DOHH2 (cell line): Measurements from ENCODE around the gene HERC4.
A peak's percentile ranks its signal among the peaks of the same experiment; 100 is the strongest.

Source experiments
- H3F3A ChIP-seq: fragments of 200-600 bp; sonication (generic), shearing (Covaris generic); 2 replicates; pipeline ENCODE4 v1.6.0; 2016; ENCODE audit warnings: antibody characterized with exemption, mild to moderate bottlenecking; ENCODE audit not compliant: control insufficient read depth, insufficient read depth
- H3K27ac ChIP-seq: fragments of 200-600 bp; sonication (generic); 2 replicates; pipeline ENCODE4 v1.5.1; 2014; ENCODE audit warnings: low read depth, mild to moderate bottlenecking, low read length, moderate library complexity
- H3K27me3 ChIP-seq: fragments of 200-600 bp; sonication (generic); 2 replicates; pipeline ENCODE4 v1.6.1; 2014; ENCODE audit warnings: mild to moderate bottlenecking, low read length, mixed read lengths; ENCODE audit not compliant: control insufficient read depth
- H3K36me3 ChIP-seq: fragments of 200-600 bp; sonication (generic); 2 replicates; pipeline ENCODE4 v1.6.1; 2014; ENCODE audit warnings: mild to moderate bottlenecking, low read length, moderate library complexity, mixed read lengths; ENCODE audit not compliant: control insufficient read depth
- H3K4me1 ChIP-seq: fragments of 200-600 bp; sonication (generic); 2 replicates; pipeline ENCODE4 v1.6.1; 2014; ENCODE audit warnings: mild to moderate bottlenecking, low read length, mixed read lengths; ENCODE audit not compliant: control insufficient read depth
- H3K4me2 ChIP-seq: fragments of 200-600 bp; sonication (generic); 2 replicates; pipeline ENCODE4 v1.6.0; 2014; ENCODE audit warnings: mild to moderate bottlenecking, low read length, moderate library complexity
- H3K4me3 ChIP-seq: fragments of 200-600 bp; sonication (generic); 2 replicates; pipeline ENCODE4 v1.5.1; 2014; ENCODE audit warnings: mild to moderate bottlenecking, low read length, mixed read lengths
- H3K79me2 ChIP-seq: fragments of 200-600 bp; sonication (generic); 2 replicates; pipeline ENCODE4 v1.6.1; 2014; ENCODE audit warnings: mild to moderate bottlenecking, low read length, mixed read lengths; ENCODE audit not compliant: control insufficient read depth
- H3K9me2 ChIP-seq: fragments of 200-600 bp; sonication (generic); replicated peaks from 2 replicates; pipeline ENCODE4 v1.6.1; 2014; ENCODE audit warnings: mild to moderate bottlenecking, low read length, mixed read lengths; ENCODE audit not compliant: control insufficient read depth
- H3K9me3 ChIP-seq: fragments of 200-600 bp; sonication (generic); 2 replicates; pipeline ENCODE4 v1.6.1; 2014; ENCODE audit warnings: antibody characterized with exemption, low read length, mixed read lengths; ENCODE audit not compliant: control insufficient read depth, insufficient read depth
- H4K20me1 ChIP-seq: fragments of 200-600 bp; sonication (generic); 2 replicates; pipeline ENCODE4 v1.6.0; 2014; ENCODE audit warnings: low read depth, mild to moderate bottlenecking, antibody characterized with exemption, low read length, moderate library complexity; ENCODE audit not compliant: control insufficient read depth, insufficient read depth
- CTCF ChIP-seq: fragments of 200-600 bp; sonication (generic); IDR thresholded peaks from one replicate; pipeline ENCODE4 v1.5.1; 2014; ENCODE audit warnings: antibody characterized with exemption, mild to moderate bottlenecking, low read depth, low read length; ENCODE audit not compliant: poor library complexity, severe bottlenecking
- EZH2phosphoT487 ChIP-seq: fragments of 200-600 bp; sonication (generic); IDR thresholded peaks from 2 replicates; pipeline ENCODE4 v1.6.1; 2017; ENCODE audit warnings: borderline replicate concordance, mild to moderate bottlenecking, antibody characterized with exemption, low read length, moderate library complexity, mixed read lengths

Gene HERC4

GRCh38 chr10:68074775-68075549, at the start of gene HERC4:
HERC4 (minus strand) TSS chr10:68075283; CDS start chr10:68073108, 2,175 bp downstream.
- Histone ChIP-seq H3K9me3 (no peaks in the 10 kb centered on the region; the same call in 1 of the 2 replicates), H3K36me3 (peaks cover 34% of the 10 kb centered on the region), H3K27ac (peak within 1 kb of the TSS; percentile 84), H4K20me1 (no peaks in the 10 kb centered on the region), H3K4me2 (peak within 1 kb of the TSS; percentile 67), H3F3A (no peaks in the 10 kb centered on the region), H3K9me2 (no peaks in the 10 kb centered on the region), H3K4me3 (peak within 1 kb of the TSS; percentile 86), H3K27me3 (no peaks in the 10 kb centered on the region), H3K4me1 (peaks cover 25% of the 10 kb centered on the region), H3K79me2 (peaks cover 51% of the 10 kb centered on the region)
- no peak for TF ChIP-seq EZH2phosphoT487
- no peak for TF ChIP-seq CTCF

- no peaks in the 10 kb centered on the region for H3K79me2 ChIP-seq
- no peaks in the 10 kb centered on the region for H3K9me2 ChIP-seq
- H3K27ac ChIP-seq: no peak overlapping the region
- no peak overlapping the region for H3K4me2 ChIP-seq
- H3K4me3 ChIP-seq: no peak overlapping the region
- H4K20me1 ChIP-seq: no peaks in the 10 kb centered on the region
- H3K36me3 ChIP-seq: no peaks in the 10 kb centered on the region
- TF ChIP-seq CTCF (no peak), EZH2phosphoT487 (no peak)
- no peaks in the 10 kb centered on the region for H3K4me1 ChIP-seq
- H3F3A ChIP-seq: no peaks in the 10 kb centered on the region
- H3K9me3 ChIP-seq: no peaks in the 10 kb centered on the region
- no peaks in the 10 kb centered on the region for H3K27me3 ChIP-seq
These were observed 49.6 kb upstream of the HERC4 start for GRCh38 chr10:68124718-68125117.

- TF ChIP-seq CTCF: no peak
- TF ChIP-seq EZH2phosphoT487: no peak
- peaks cover 7% of the 10 kb centered on the region for H3K4me1 ChIP-seq
These were observed 46.8 kb upstream of the HERC4 start for GRCh38 chr10:68121852-68122251.

More at GRCh38 chr10:68121852-68122251, 46.8 kb upstream of the HERC4 start:
- H4K20me1 ChIP-seq: no peaks in the 10 kb centered on the region
- no peak overlapping the region for H3K27ac ChIP-seq
- H3F3A ChIP-seq: no peaks in the 10 kb centered on the region
- no peak overlapping the region for H3K4me3 ChIP-seq
- H3K4me2 ChIP-seq: no peak overlapping the region
- no peaks in the 10 kb centered on the region for H3K9me2 ChIP-seq
- no peaks in the 10 kb centered on the region for H3K79me2 ChIP-seq
- no peaks in the 10 kb centered on the region for H3K27me3 ChIP-seq
- no peaks in the 10 kb centered on the region for H3K36me3 ChIP-seq
- no peaks in the 10 kb centered on the region for H3K9me3 ChIP-seq
